Measurements from ENCODE around the gene MYLK4.
A peak's percentile ranks its signal among the peaks of the same experiment; 100 is the strongest.

Gene MYLK4

GRCh38 chr6:2765166-2765895, 14.6 kb upstream of the MYLK4 start, which contains the start of gene WRNIP1:
Gene WRNIP1, plus strand, starts transcription at chr6:2765393. Its CDS starts 230 bp downstream, at chr6:2765623.
- Histone ChIP-seq H3K4me1 (ENCODE audit: control insufficient read depth, insufficient read depth, low read depth, low read length) (peaks cover 12% of the 10 kb centered on the region), H2BK15ac (ENCODE audit: low read depth, poor library complexity, severe bottlenecking) (peak within 1 kb of the TSS; percentile 73), H2AFZ (ENCODE audit: low read depth, low read length) (peak within 1 kb of the TSS; percentile 97)

GRCh38 chr6:2764610-2765165, 14.0 kb upstream of the MYLK4 start:
- peaks cover 4 to 6% of the 10 kb centered on the region in 2 experiments for H3K36me3 ChIP-seq (ENCODE audit: control insufficient read depth in 1 of 2, insufficient read depth in 2 of 2, low read depth in 1 of 2, low read length in 2 of 2)

More at GRCh38 chr6:2765166-2765895, 14.6 kb upstream of the MYLK4 start, which contains the start of gene WRNIP1:
- Histone ChIP-seq H2BK12ac (ENCODE audit: low read length in 2 of 2) (peak within 1 kb of the TSS in 1 of 2 experiments; percentile 35), H3K9ac (ENCODE audit: low read length) (peak within 1 kb of the TSS; percentile 100), H3K4me3 (ENCODE audit: insufficient read depth in 1 of 2, low read depth in 1 of 2, low read length in 2 of 2) (peak within 1 kb of the TSS; percentile 95 to 99), H3K9me3 (ENCODE audit: control insufficient read depth, low read length) (no peaks in the 10 kb centered on the region), H2AK5ac (ENCODE audit: low read length, severe bottlenecking) (no peak within 1 kb of the TSS), H3K36me3 (ENCODE audit: control insufficient read depth in 1 of 2, insufficient read depth in 2 of 2, low read depth in 1 of 2, low read length in 2 of 2) (peaks cover 10% of the 10 kb centered on the region in 2 experiments), H3K14ac (ENCODE audit: low read length in 2 of 2) (peak within 1 kb of the TSS; percentile 39 to 97), H2BK5ac (ENCODE audit: low read depth, low read length, poor library complexity, severe bottlenecking) (peak within 1 kb of the TSS; percentile 74), H3K27me3 (ENCODE audit: control insufficient read depth in 1 of 2, insufficient read depth in 1 of 2, low read length in 2 of 2) (no peaks in the 10 kb centered on the region), H3K4ac (ENCODE audit: low read depth in 1 of 2, low read length in 2 of 2) (peak within 1 kb of the TSS; percentile 83 to 96), H3K23ac (ENCODE audit: low read length in 2 of 2) (peak within 1 kb of the TSS; percentile 81 to 99), H3K79me1 (replicated peaks; ENCODE audit: low read length, poor library complexity, severe bottlenecking) (peaks cover 4% of the 10 kb centered on the region), H2BK120ac (ENCODE audit: low read depth, low read length) (peak within 1 kb of the TSS; percentile 96), H3K18ac (ENCODE audit: low read depth in 1 of 2, low read length in 2 of 2) (peak within 1 kb of the TSS; percentile 97), H4K8ac (ENCODE audit: low read length) (peak within 1 kb of the TSS; percentile 95), H4K91ac (ENCODE audit: low read length) (peak within 1 kb of the TSS; percentile 96), H3K27ac (ENCODE audit: low read length, poor library complexity, severe bottlenecking) (peak within 1 kb of the TSS; percentile 95), H3K4me2 (ENCODE audit: low read length, poor library complexity, severe bottlenecking) (peak within 1 kb of the TSS; percentile 93)
- peak; percentile 99 for DNase-seq
- under 1% methylated on average over 79 of the region's 104 CpGs for WGBS

DNA sequence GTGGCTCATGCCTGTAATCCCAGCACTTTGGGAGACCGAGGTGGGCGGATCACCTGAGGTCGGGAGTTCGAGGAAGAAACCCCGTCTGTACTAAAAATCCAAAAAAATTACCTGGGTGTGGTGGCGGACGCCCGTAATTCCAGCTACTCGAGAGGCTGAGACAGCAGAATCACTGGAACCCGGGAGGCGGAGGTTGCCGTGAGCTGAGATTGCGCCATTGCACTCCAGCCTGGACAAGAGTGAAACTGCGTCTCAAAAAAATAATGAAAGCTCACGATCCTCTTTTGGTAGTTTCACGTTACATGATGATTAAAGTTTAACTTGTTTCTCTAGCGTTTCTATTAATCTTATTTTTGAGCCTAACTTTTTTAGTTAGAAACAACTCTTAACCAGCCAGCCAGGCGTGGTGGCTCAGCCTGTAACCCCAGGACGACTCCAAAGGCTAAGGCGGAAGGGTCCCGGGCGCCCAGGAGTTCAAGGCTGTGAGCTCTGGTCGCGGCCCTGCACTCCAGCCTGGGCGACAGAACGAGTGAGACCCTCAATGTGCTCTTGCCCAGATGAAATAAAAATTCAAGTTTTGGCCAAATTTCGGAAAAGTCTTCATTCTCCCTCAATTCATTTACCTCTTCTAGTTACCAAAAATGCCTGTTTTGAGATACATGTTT, 13.3 kb upstream of the MYLK4 start:
- 93% methylated on average over 27 of the region's 27 CpGs for WGBS
- Histone ChIP-seq H2BK120ac (ENCODE audit: low read depth, low read length) (no peak overlapping the region), H2BK15ac (ENCODE audit: low read depth, poor library complexity, severe bottlenecking) (no peak overlapping the region), H2AFZ (ENCODE audit: low read depth, low read length) (no peak overlapping the region), H3K14ac (ENCODE audit: low read length in 2 of 2) (no peak overlapping the region), H3K79me1 (replicated peaks; ENCODE audit: low read length, poor library complexity, severe bottlenecking) (peaks cover 2% of the 10 kb centered on the region), H3K18ac (ENCODE audit: low read depth in 1 of 2, low read length in 2 of 2) (no peak overlapping the region), H3K9me3 (ENCODE audit: control insufficient read depth, low read length) (no peaks in the 10 kb centered on the region), H3K27ac (ENCODE audit: low read length, poor library complexity, severe bottlenecking) (peak overlapping the region; percentile 95), H3K4me3 (ENCODE audit: insufficient read depth in 1 of 2, low read depth in 1 of 2, low read length in 2 of 2) (peak overlapping the region in 1 of 2 experiments; percentile 93), H2BK12ac (ENCODE audit: low read length in 2 of 2) (no peak overlapping the region), H3K36me3 (ENCODE audit: control insufficient read depth in 1 of 2, insufficient read depth in 2 of 2, low read depth in 1 of 2, low read length in 2 of 2) (peaks cover 4 to 6% of the 10 kb centered on the region in 2 experiments), H3K4me2 (ENCODE audit: low read length, poor library complexity, severe bottlenecking) (peak overlapping the region; percentile 35), H3K27me3 (ENCODE audit: control insufficient read depth in 1 of 2, insufficient read depth in 1 of 2, low read length in 2 of 2) (no peaks in the 10 kb centered on the region), H3K9ac (ENCODE audit: low read length) (peak overlapping the region; percentile 100), H3K23ac (ENCODE audit: low read length in 2 of 2) (no peak overlapping the region), H4K91ac (ENCODE audit: low read length) (no peak overlapping the region), H3K4ac (ENCODE audit: low read depth in 1 of 2, low read length in 2 of 2) (peak overlapping the region in 1 of 2 experiments; percentile 50), H4K8ac (ENCODE audit: low read length) (peak overlapping the region; percentile 8), H2AK5ac (ENCODE audit: low read length, severe bottlenecking) (no peak overlapping the region), H2BK5ac (ENCODE audit: low read depth, low read length, poor library complexity, severe bottlenecking) (no peak overlapping the region), H3K4me1 (ENCODE audit: control insufficient read depth, insufficient read depth, low read depth, low read length) (peaks cover 9% of the 10 kb centered on the region)
- no peak for DNase-seq

More at GRCh38 chr6:2764610-2765165, 14.0 kb upstream of the MYLK4 start:
- Histone ChIP-seq H3K18ac (ENCODE audit: low read depth in 1 of 2, low read length in 2 of 2) (peak overlapping the region in 1 of 2 experiments; percentile 91), H4K91ac (ENCODE audit: low read length) (no peak overlapping the region), H3K27ac (ENCODE audit: low read length, poor library complexity, severe bottlenecking) (peak overlapping the region; percentile 95), H3K9me3 (ENCODE audit: control insufficient read depth, low read length) (no peaks in the 10 kb centered on the region), H3K9ac (ENCODE audit: low read length) (peak overlapping the region; percentile 100), H2BK5ac (ENCODE audit: low read depth, low read length, poor library complexity, severe bottlenecking) (peak overlapping the region; percentile 59), H3K4me3 (ENCODE audit: insufficient read depth in 1 of 2, low read depth in 1 of 2, low read length in 2 of 2) (peak overlapping the region; percentile 46 to 93), H3K14ac (ENCODE audit: low read length in 2 of 2) (no peak overlapping the region), H2BK120ac (ENCODE audit: low read depth, low read length) (no peak overlapping the region), H3K27me3 (ENCODE audit: control insufficient read depth in 1 of 2, insufficient read depth in 1 of 2, low read length in 2 of 2) (no peaks in the 10 kb centered on the region), H3K4me1 (ENCODE audit: control insufficient read depth, insufficient read depth, low read depth, low read length) (peaks cover 9% of the 10 kb centered on the region), H3K4me2 (ENCODE audit: low read length, poor library complexity, severe bottlenecking) (peak overlapping the region; percentile 93), H3K79me1 (replicated peaks; ENCODE audit: low read length, poor library complexity, severe bottlenecking) (peaks cover 2% of the 10 kb centered on the region), H2BK12ac (ENCODE audit: low read length in 2 of 2) (no peak overlapping the region), H3K23ac (ENCODE audit: low read length in 2 of 2) (no peak overlapping the region), H4K8ac (ENCODE audit: low read length) (no peak overlapping the region), H2AFZ (ENCODE audit: low read depth, low read length) (no peak overlapping the region), H3K4ac (ENCODE audit: low read depth in 1 of 2, low read length in 2 of 2) (peak overlapping the region in 1 of 2 experiments; percentile 17), H2BK15ac (ENCODE audit: low read depth, poor library complexity, severe bottlenecking) (no peak overlapping the region), H2AK5ac (ENCODE audit: low read length, severe bottlenecking) (no peak overlapping the region)
- DNase-seq = peak; percentile 85
- 1% methylated on average over 12 of the region's 45 CpGs for WGBS
